ENCODE measurements around the gene MEGF11. TPM values are rescaled to one million over a fixed set of nuclear protein-coding genes. Genes with fewer than 3 reads are reported as not detected.

The MEGF11 gene
- total and polyA plus RNA-seq, 2 donors (not counting 1 experiment from before 2014, with no cell fraction given): under 0.01 TPM; not detected in 1

DNA sequence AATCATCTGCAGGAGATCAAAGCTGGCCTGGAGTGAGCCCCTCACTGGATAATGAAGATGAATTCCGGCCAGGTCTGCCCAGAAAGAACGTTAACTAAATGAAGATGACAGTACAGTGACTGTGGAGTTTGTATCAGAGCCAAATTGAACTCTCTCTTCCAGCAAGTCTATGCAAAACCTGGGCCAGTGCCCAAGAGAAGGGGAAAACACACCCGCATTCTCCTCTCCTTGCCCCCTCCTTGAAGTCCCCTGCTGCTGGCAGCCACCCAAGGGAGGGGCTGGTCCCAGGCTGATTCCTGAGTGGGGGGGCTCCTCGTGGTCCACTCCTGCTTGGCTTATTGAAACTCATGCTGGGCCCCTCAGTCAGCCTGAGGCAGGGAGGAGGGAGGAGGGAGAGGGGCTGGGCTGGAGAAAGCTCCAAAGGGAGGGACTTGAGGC lies 228.5 kb downstream of the MEGF11 start:
- Histone ChIP-seq H3K36me3 (ENCODE audit: control insufficient read depth, insufficient read depth, low read length) (no peaks in the 10 kb centered on the region), H3K4me2 (ENCODE audit: extremely low read depth, insufficient read depth, low read length) (no peak overlapping the region), H3K4me3 (replicated peaks in 1 of 4; ENCODE audit: control extremely low read depth in 1 of 4, insufficient read depth in 1 of 4, low read depth in 3 of 4, low read length in 4 of 4) (no peak overlapping the region), H3K27me3 (ENCODE audit: control insufficient read depth, insufficient read depth, low read length) (no peaks in the 10 kb centered on the region), H3K79me2 (ENCODE audit: control insufficient read depth, insufficient read depth, low read length) (no peaks in the 10 kb centered on the region), H3K4me1 (ENCODE audit: control insufficient read depth, extremely low read depth, insufficient read depth, low read length) (no peaks in the 10 kb centered on the region), H4K20me1 (ENCODE audit: control insufficient read depth, extremely low read depth, insufficient read depth, low read length) (no peaks in the 10 kb centered on the region), H2AFZ (ENCODE audit: low read length) (no peak overlapping the region), H3K27ac (ENCODE audit: insufficient read depth, low read length) (no peak overlapping the region), H3K9me3 (ENCODE audit: control insufficient read depth, insufficient read depth, low read depth, low read length) (no peaks in the 10 kb centered on the region), H3K9ac (ENCODE audit: insufficient read depth, low read length) (no peak overlapping the region)
- peak in 1 of 2 donors; percentile 39 for DNase-seq (ENCODE audit: low read depth in 2 of 2)
- TF ChIP-seq EZH2 (IDR thresholded peaks at IDR 0.05; ENCODE audit: low read length, missing control alignments): no peak
- TF ChIP-seq, protein P1, sequence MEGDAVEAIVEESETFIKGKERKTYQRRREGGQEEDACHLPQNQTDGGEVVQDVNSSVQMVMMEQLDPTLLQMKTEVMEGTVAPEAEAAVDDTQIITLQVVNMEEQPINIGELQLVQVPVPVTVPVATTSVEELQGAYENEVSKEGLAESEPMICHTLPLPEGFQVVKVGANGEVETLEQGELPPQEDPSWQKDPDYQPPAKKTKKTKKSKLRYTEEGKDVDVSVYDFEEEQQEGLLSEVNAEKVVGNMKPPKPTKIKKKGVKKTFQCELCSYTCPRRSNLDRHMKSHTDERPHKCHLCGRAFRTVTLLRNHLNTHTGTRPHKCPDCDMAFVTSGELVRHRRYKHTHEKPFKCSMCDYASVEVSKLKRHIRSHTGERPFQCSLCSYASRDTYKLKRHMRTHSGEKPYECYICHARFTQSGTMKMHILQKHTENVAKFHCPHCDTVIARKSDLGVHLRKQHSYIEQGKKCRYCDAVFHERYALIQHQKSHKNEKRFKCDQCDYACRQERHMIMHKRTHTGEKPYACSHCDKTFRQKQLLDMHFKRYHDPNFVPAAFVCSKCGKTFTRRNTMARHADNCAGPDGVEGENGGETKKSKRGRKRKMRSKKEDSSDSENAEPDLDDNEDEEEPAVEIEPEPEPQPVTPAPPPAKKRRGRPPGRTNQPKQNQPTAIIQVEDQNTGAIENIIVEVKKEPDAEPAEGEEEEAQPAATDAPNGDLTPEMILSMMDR (conservative IDR thresholded peaks at IDR 0.05 in 1 of 2, IDR thresholded peaks at IDR 0.05 in 1 of 2; ENCODE audit: low read depth in 1 of 2, low read length in 2 of 2): no peak

DNA sequence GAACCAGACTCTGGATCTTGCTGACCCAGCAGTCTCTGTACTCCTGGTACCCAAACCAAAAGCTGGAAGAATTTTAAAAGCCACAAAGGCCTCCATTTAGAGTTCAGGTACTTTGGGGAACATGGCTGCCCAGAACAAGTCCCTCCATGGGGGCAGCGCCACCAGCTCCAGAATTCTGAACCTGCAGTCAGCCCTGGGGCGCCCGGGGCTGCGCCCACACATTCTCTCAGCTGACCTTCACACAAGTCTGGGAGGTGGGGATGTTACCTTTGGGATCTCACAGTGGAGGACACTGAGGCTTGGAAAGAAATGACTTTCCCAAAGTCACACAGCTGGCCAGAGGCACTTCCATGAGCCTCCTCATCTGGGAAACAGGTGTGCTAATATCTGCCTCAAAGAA lies 229.4 kb downstream of the MEGF11 start:
- H3K4me2 ChIP-seq (ENCODE audit: extremely low read depth, insufficient read depth, low read length): no peak overlapping the region

DNA sequence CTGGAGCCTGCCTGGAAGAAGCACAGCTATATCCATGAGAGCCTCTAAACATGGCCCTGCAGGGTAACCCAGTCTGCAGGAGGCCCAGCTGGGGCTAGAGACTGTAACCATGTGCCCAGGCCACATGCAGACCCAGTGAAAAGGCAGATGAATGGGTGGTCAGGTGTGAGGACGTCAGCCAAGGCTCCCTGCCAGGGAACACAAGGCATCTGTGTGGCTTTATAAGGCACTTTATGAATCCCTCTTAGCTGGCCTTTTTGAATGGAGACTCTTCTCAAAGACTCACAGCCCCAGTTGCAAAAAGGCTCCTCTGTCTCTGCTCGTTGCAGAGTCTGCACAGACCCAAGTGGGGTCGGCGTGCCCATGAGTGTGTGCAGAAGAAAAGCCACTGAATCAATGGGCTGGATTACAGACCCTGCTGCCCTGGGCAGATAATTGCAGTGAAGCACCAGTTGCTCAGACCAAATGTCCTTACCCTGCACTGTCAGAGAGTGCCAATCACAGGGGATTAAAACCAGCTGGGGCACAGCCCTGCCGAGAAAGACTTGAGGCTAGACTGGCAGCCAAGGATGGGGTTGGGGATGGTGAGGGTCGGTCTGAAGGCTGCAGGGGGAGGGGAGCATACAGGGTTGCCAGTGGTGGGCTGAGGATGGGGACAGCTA lies 230.1 kb downstream of the MEGF11 start:
- H3K9ac ChIP-seq (ENCODE audit: insufficient read depth, low read length): no peak overlapping the region
- H3K27me3 ChIP-seq (ENCODE audit: control insufficient read depth, insufficient read depth, low read length): no peaks in the 10 kb centered on the region
- no peak overlapping the region for H3K4me3 ChIP-seq (replicated peaks in 1 of 4; ENCODE audit: control extremely low read depth in 1 of 4, insufficient read depth in 1 of 4, low read depth in 3 of 4, low read length in 4 of 4)
- peak in 1 of 2 donors; percentile 20 for DNase-seq (ENCODE audit: low read depth in 2 of 2)
- H3K9me3 ChIP-seq (ENCODE audit: control insufficient read depth, insufficient read depth, low read depth, low read length): no peaks in the 10 kb centered on the region
- no peaks in the 10 kb centered on the region for H3K79me2 ChIP-seq (ENCODE audit: control insufficient read depth, insufficient read depth, low read length)
- TF ChIP-seq, protein P1 (conservative IDR thresholded peaks at IDR 0.05 in 1 of 2, IDR thresholded peaks at IDR 0.05 in 1 of 2; ENCODE audit: low read depth in 1 of 2, low read length in 2 of 2): no peak
- TF ChIP-seq EZH2 (IDR thresholded peaks at IDR 0.05; ENCODE audit: low read length, missing control alignments): no peak
- H3K36me3 ChIP-seq (ENCODE audit: control insufficient read depth, insufficient read depth, low read length): no peaks in the 10 kb centered on the region
- H2AFZ ChIP-seq (ENCODE audit: low read length): no peak overlapping the region
- no peaks in the 10 kb centered on the region for H4K20me1 ChIP-seq (ENCODE audit: control insufficient read depth, extremely low read depth, insufficient read depth, low read length)
- H3K27ac ChIP-seq (ENCODE audit: insufficient read depth, low read length): no peak overlapping the region
- no peaks in the 10 kb centered on the region for H3K4me1 ChIP-seq (ENCODE audit: control insufficient read depth, extremely low read depth, insufficient read depth, low read length)
- no peak overlapping the region for H3K4me2 ChIP-seq (ENCODE audit: extremely low read depth, insufficient read depth, low read length)

More for the DNA sequence above, 229.4 kb downstream of the MEGF11 start:
- no peak overlapping the region for H3K9ac ChIP-seq (ENCODE audit: insufficient read depth, low read length)
- H3K27me3 ChIP-seq (ENCODE audit: control insufficient read depth, insufficient read depth, low read length): no peaks in the 10 kb centered on the region
- TF ChIP-seq EZH2 (IDR thresholded peaks at IDR 0.05; ENCODE audit: low read length, missing control alignments): no peak
- TF ChIP-seq, protein P1 (conservative IDR thresholded peaks at IDR 0.05 in 1 of 2, IDR thresholded peaks at IDR 0.05 in 1 of 2; ENCODE audit: low read depth in 1 of 2, low read length in 2 of 2): no peak
- H3K4me1 ChIP-seq (ENCODE audit: control insufficient read depth, extremely low read depth, insufficient read depth, low read length): no peaks in the 10 kb centered on the region
- no peaks in the 10 kb centered on the region for H3K79me2 ChIP-seq (ENCODE audit: control insufficient read depth, insufficient read depth, low read length)
- H2AFZ ChIP-seq (ENCODE audit: low read length): no peak overlapping the region
- no peak overlapping the region for H3K27ac ChIP-seq (ENCODE audit: insufficient read depth, low read length)
- H4K20me1 ChIP-seq (ENCODE audit: control insufficient read depth, extremely low read depth, insufficient read depth, low read length): no peaks in the 10 kb centered on the region
- H3K4me3 ChIP-seq (replicated peaks in 1 of 4; ENCODE audit: control extremely low read depth in 1 of 4, insufficient read depth in 1 of 4, low read depth in 3 of 4, low read length in 4 of 4): no peak overlapping the region
- DNase-seq (ENCODE audit: low read depth in 2 of 2): no peak
- H3K9me3 ChIP-seq (ENCODE audit: control insufficient read depth, insufficient read depth, low read depth, low read length): no peaks in the 10 kb centered on the region
- no peaks in the 10 kb centered on the region for H3K36me3 ChIP-seq (ENCODE audit: control insufficient read depth, insufficient read depth, low read length)
